RKO (cell line): ENCODE data around the gene MECP2.

Source experiments
- DNase-seq: peaks from one replicate; pipeline ENCODE4 v3.0.0-alpha.2; 2016; ENCODE audit warnings: low spot score

Gene MECP2

GRCh38 chrX:154115750-154116149, 18.2 kb upstream of the MECP2 start:
- DNase-seq: no peak

GRCh38 chrX:154115071-154115470, 17.6 kb upstream of the MECP2 start:
- DNase-seq: no peak

GRCh38 chrX:154114652-154115051, 17.1 kb upstream of the MECP2 start:
- no peak for DNase-seq

GRCh38 chrX:154113729-154114128, 16.2 kb upstream of the MECP2 start:
- DNase-seq: no peak

GRCh38 chrX:154098551-154098950, 1.0 kb upstream of the MECP2 start:
- DNase-seq: no peak

GRCh38 chrX:154097003-154097588, 421 bp downstream of the MECP2 start:
- DNase-seq: peak; percentile 63

GRCh38 chrX:154096140-154097002, 1.1 kb downstream of the MECP2 start:
- peak; percentile 25 for DNase-seq

- DNase-seq: no peak
Observed at GRCh38 chrX:154094833-154095232, 2.7 kb downstream of the MECP2 start.

- no peak for DNase-seq
Observed at GRCh38 chrX:154093965-154094364, 3.6 kb downstream of the MECP2 start.

GRCh38 chrX:154092371-154092770, 5.1 kb downstream of the MECP2 start:
- no peak for DNase-seq

- DNase-seq: no peak
Observed at GRCh38 chrX:154091678-154092077, 5.8 kb downstream of the MECP2 start.

GRCh38 chrX:154090731-154091130, 6.8 kb downstream of the MECP2 start:
- no peak for DNase-seq

- no peak for DNase-seq
Observed at GRCh38 chrX:154084449-154085300, 12.8 kb downstream of the MECP2 start.

GRCh38 chrX:154083126-154083517, 14.4 kb downstream of the MECP2 start:
- no peak for DNase-seq

GRCh38 chrX:154082396-154083125, 15.0 kb downstream of the MECP2 start:
- DNase-seq: no peak

- no peak for DNase-seq
Observed at GRCh38 chrX:154077101-154077500, 20.4 kb downstream of the MECP2 start.

GRCh38 chrX:154074199-154074598, 23.3 kb downstream of the MECP2 start:
- no peak for DNase-seq

- DNase-seq: no peak
Observed at GRCh38 chrX:154072192-154072591, 25.3 kb downstream of the MECP2 start.

- DNase-seq: no peak
Observed at GRCh38 chrX:154068560-154068959, 29.0 kb downstream of the MECP2 start.

- no peak for DNase-seq
Observed at GRCh38 chrX:154064637-154065435, 32.7 kb downstream of the MECP2 start.

GRCh38 chrX:154063234-154063633, 34.3 kb downstream of the MECP2 start:
- DNase-seq: no peak
